MCF 10A (cell line): ENCODE measurements around the gene SMIM36. TPM values are rescaled to one million over a fixed set of nuclear protein-coding genes. Genes with fewer than 3 reads are reported as not detected.

Experiments used
- BruUV-seq: library from RNA; stranded (reverse); fragments of 400-500 nt; replicated peaks from 2 replicates; lab custom pipeline; 2021; lab: Mats Ljungman, UMichigan
- CTCF ChIA-PET: fragments of 300-600 bp; sonication (Branson Sonifier 250); formaldehyde crosslinking; extraction: SDS; loops from one replicate; lab custom pipeline; 2021; ENCODE audit warnings: antibody characterized with exemption, inconsistent platforms; lab: Yijun Ruan, JAX
- POLR2A ChIA-PET: fragments of 300-600, 350-650 bp; sonication (Branson Sonifier 250); formaldehyde crosslinking; extraction: SDS; loops from one replicate; lab custom pipeline; 2020; ENCODE audit warnings: antibody characterized with exemption, inconsistent platforms; lab: Yijun Ruan, JAX
- DNase-seq: peaks from one replicate; pipeline ENCODE4 v3.0.0-alpha.2; 2018; ENCODE audit not compliant: unreplicated experiment
- H3K27ac Mint-ChIP-seq: one replicate; pipeline ENCODE4 v1.8.0; 2022; ENCODE audit warnings: mild to moderate bottlenecking, low read depth, mixed read lengths; ENCODE audit not compliant: unreplicated experiment
- H3K27me3 Mint-ChIP-seq: one replicate; pipeline ENCODE4 v1.8.0; 2022; ENCODE audit warnings: mixed read lengths; ENCODE audit not compliant: insufficient read depth, unreplicated experiment
- H3K36me3 Mint-ChIP-seq: one replicate; pipeline ENCODE4 v1.8.0; 2022; ENCODE audit warnings: mild to moderate bottlenecking, moderate library complexity, mixed read lengths; ENCODE audit not compliant: insufficient read depth, unreplicated experiment
- H3K4me1 Mint-ChIP-seq: one replicate; pipeline ENCODE4 v1.8.0; 2022; ENCODE audit warnings: mixed read lengths; ENCODE audit not compliant: insufficient read depth, unreplicated experiment
- H3K4me3 Mint-ChIP-seq: one replicate; pipeline ENCODE4 v1.8.0; 2022; ENCODE audit warnings: mild to moderate bottlenecking, moderate library complexity, mixed read lengths; ENCODE audit not compliant: unreplicated experiment
- H3K9me3 Mint-ChIP-seq: one replicate; pipeline ENCODE4 v1.8.0; 2022; ENCODE audit warnings: mixed read lengths; ENCODE audit not compliant: unreplicated experiment
- CTCF ChIP-seq: fragments of 200-600 bp; IDR thresholded peaks from one replicate; pipeline ENCODE4 v1.8.0; 2022; ENCODE audit warnings: antibody characterized with exemption, mild to moderate bottlenecking; ENCODE audit not compliant: unreplicated experiment
- intact Hi-C: fragments of 100-400 bp; cut with micrococcal nuclease; formaldehyde crosslinking; loops from 2 replicates; pipeline ENCODE4 v1.14.1; 2022
- total RNA-seq: library from RNA; stranded (reverse); gene quantifications from 2 replicates; pipeline ENCODE4 v1.2.3, GENCODE V29; 2022

The SMIM36 gene
- total RNA-seq, 1 experiment from 2014 or later = not detected

- peak overlapping the region; percentile 40 for H3K27ac Mint-ChIP-seq
These were observed 29.3 kb upstream of the SMIM36 start for GRCh38 chr17:55540414-55541091.

GRCh38 chr17:55536205-55536604 lies 25.0 kb upstream of the SMIM36 start:
- CTCF ChIA-PET = interaction anchor here (0.8 to 1.5 kb wide), 4 partner anchors 8 to 199 kb away, joined by 4 to 8 read pairs (median 6); no protein-coding TSS in a partner anchor
- H3K9me3 Mint-ChIP-seq = no peaks in the 10 kb centered on the region
- no peak overlapping the region for H3K27ac Mint-ChIP-seq
- POLR2A ChIA-PET = no interaction called here
- H3K4me3 Mint-ChIP-seq = no peak overlapping the region
- H3K27me3 Mint-ChIP-seq = no peaks in the 10 kb centered on the region
- no peaks in the 10 kb centered on the region for H3K36me3 Mint-ChIP-seq
- BruUV-seq = no TSS peak
- intact Hi-C loops = no loop called here
- DNase-seq = no peak
- TF ChIP-seq CTCF = no peak
- H3K4me1 Mint-ChIP-seq = peaks cover 7% of the 10 kb centered on the region

More at GRCh38 chr17:55540414-55541091, 29.3 kb upstream of the SMIM36 start:
- no peak overlapping the region for H3K4me3 Mint-ChIP-seq
- intact Hi-C loops = no loop called here
- TF ChIP-seq CTCF = no peak
- no peaks in the 10 kb centered on the region for H3K36me3 Mint-ChIP-seq
- peak; percentile 63 for DNase-seq
- H3K27me3 Mint-ChIP-seq = no peaks in the 10 kb centered on the region
- ChIA-PET POLR2A (interaction anchor here (0.7 to 0.8 kb wide), 2 partner anchors 50 to 234 kb away, joined by 3 read pairs; no protein-coding TSS in a partner anchor), CTCF (interaction anchor here (0.9 kb wide), 1 partner anchor 13 kb away, joined by 3 read pairs; no protein-coding TSS in a partner anchor)
- H3K9me3 Mint-ChIP-seq = no peaks in the 10 kb centered on the region
- no TSS peak for BruUV-seq
- H3K4me1 Mint-ChIP-seq = peaks cover 13% of the 10 kb centered on the region

- H3K9me3 Mint-ChIP-seq = no peaks in the 10 kb centered on the region
- ChIA-PET CTCF (interaction anchor here (0.5 to 5.3 kb wide), 11 partner anchors 10 to 1184 kb away, joined by 3 to 40 read pairs (median 4); no protein-coding TSS in a partner anchor), POLR2A (interaction anchor here (0.6 to 0.7 kb wide), 2 partner anchors 78 to 204 kb away, joined by 3 read pairs; no protein-coding TSS in a partner anchor)
- no peaks in the 10 kb centered on the region for H3K27me3 Mint-ChIP-seq
- intact Hi-C loops = no loop called here
- no peak overlapping the region for H3K27ac Mint-ChIP-seq
- no peak for TF ChIP-seq CTCF
- no peaks in the 10 kb centered on the region for H3K4me1 Mint-ChIP-seq
- no peak overlapping the region for H3K4me3 Mint-ChIP-seq
- DNase-seq = no peak
- BruUV-seq = no TSS peak
- H3K36me3 Mint-ChIP-seq = no peaks in the 10 kb centered on the region
These were observed 22.4 kb upstream of the SMIM36 start for GRCh38 chr17:55533608-55534007.

- CTCF ChIA-PET = interaction anchor here (0.9 to 5.3 kb wide), 10 partner anchors 9 to 291 kb away, joined by 3 to 40 read pairs (median 4); no protein-coding TSS in a partner anchor
- H3K4me1 Mint-ChIP-seq = no peaks in the 10 kb centered on the region
These were observed 21.4 kb upstream of the SMIM36 start for GRCh38 chr17:55532670-55533069.

More at GRCh38 chr17:55532670-55533069, 21.4 kb upstream of the SMIM36 start:
- H3K27me3 Mint-ChIP-seq = no peaks in the 10 kb centered on the region
- intact Hi-C loops = no loop called here
- H3K9me3 Mint-ChIP-seq = no peaks in the 10 kb centered on the region
- no TSS peak for BruUV-seq
- H3K36me3 Mint-ChIP-seq = no peaks in the 10 kb centered on the region
- H3K4me3 Mint-ChIP-seq = no peak overlapping the region
- no peak overlapping the region for H3K27ac Mint-ChIP-seq
- POLR2A ChIA-PET = no interaction called here
- DNase-seq = no peak
- no peak for TF ChIP-seq CTCF
